Measurements from ENCODE around the gene CDYL2.

The CDYL2 gene

DNA sequence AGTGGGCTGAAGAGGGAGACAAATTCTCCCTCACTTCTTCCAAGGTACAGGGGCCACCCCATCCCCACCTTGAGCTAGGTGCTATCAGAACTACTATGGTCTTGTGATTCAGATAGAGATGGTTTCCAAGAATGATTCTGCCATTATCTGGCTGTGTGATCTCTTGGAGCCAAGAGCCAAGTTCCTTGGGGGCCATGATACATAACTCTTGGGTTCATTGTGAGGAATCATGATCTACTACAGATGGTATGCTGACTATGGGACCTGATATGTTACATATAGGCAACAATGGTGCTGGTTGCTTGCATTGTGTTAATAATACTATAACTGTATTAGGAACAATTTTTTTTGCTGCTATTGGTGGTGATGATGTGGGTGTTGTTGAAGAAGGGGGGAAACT lies 217.9 kb downstream of the CDYL2 start:
- no peak for DNase-seq

DNA sequence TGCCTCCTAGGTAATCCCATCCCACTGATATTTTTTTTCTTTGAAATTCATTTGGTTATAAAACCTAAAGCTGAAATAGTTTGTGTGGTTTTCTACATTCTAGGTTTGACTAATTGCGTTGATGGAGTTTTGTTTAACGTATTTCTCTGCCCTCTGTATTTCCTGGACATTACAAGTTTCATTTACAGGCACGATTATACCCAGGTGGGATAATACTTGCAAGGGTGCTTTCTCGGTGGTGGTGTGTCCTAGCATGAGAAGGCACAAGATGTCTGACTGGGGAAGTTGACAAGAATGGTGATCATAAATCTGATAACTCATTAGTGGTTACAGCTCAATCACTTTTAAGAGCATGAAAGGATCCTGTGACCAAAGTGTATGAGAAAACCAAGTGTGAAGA lies 218.6 kb downstream of the CDYL2 start:
- no peak for DNase-seq

DNA sequence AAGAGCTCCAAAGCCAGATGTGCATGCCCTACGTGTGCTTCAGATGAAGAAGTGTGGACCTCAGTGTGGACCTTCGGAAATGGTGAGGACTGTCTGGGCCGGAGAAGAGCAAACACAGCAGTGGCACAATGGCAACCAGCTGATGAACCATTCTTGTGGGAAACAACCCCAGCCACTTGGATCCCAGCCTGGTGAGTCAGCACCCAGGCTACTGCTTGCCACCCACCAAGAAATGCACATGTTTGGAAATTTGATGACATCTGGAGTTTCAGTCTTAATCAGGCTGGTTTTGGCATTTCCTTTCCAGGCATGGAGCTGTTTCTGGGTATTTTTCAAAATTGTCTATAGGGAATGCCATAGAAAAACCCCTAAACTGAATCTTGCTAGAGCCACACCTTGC lies 220.9 kb downstream of the CDYL2 start:
- DNase-seq: no peak

DNA sequence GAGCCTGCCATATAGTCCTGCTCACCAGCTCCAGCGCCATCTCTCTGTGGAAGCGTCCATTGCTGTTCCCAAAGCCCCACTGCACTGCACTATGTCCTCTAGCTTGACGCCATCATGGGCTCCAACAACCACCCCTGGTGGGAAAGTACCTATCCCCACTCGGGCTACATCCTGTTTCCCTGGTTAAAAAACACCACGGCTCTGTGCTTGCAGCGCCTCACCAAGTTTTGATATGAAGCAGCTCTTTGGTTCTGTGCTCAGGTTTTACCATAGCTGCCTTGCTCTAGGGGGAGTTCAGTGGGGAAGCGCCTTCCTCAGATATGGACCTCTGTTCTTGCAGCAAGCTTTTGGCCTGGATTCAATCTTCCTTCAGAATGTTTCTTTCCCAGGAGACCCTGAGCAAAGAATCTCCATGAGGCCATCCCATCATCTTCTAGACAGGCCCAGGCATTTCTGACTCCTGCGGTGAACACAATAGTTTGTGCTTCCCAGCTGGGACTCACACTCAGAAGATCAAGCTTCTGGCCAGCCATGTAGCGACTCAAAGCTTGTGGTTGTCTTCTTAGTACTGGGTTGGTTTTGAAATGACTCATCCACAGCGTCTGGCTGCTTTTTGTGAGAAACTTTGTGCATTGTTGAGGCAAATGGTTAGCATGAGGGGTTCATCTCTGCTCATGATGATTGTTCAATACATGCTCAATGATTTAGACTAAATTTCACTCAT lies 224.1 kb downstream of the CDYL2 start:
- DNase-seq: no peak

DNA sequence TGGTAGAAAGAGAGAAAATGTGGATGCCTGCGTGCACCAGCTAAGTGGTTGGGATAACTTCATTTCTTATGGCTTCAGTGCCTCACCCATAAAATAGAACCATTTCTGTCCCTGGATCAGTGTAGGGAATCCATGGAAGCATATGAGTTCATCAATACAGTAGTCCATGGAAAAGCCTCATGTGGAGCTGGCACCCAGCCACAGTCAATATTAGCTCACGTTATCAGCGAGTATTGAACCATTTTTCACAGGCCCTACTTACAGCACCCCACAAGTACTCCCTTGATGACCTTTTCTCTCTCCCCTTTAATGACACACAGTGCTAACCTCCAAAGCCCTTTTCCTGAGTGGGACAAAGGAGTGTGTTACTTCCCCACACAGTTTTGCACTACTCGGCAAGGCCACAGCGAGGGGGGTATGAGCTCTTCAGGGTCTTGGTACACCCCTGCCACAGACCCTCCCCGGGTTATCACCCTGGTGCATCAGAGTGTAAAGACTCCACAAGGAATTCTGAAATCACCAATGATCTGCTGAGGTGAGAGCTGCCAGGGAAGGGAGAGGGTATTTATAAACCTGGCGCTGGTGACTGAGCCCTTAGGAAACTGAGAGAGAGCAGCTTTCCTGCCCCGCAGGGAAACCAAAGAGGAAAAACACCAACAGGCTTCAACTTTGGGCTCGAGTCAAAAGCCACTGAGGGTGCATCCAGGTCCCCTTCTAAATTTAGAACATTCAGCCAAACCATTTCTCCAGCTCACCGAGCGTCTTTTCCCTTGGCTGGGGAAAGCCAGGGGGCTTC lies 226.7 kb downstream of the CDYL2 start:
- peak; percentile 78 to 92 for DNase-seq

DNA sequence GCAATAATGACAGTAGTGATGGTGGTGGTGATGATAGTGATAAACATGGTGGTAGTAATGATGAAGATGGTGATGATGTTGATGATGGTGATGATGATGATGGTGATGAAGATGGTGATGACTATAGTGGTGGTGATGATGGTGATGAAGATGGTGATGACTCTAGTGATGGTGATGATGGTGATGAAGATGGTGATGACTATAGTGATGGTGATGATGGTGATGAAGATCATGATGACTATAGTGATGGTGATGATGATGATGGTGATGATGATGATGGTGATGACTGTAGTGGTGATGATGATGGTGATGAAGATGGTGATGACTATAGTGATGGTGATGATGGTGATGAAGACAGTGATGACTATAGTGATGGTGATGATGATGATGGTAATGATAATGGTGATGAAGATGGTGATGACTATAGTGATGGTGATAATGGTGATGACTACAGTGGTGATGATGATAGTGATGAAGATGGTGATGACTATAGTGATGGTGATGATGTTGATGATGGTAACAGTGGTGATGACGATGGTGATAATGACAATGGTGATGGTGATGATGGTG lies 228.0 kb downstream of the CDYL2 start:
- DNase-seq: no peak

DNA sequence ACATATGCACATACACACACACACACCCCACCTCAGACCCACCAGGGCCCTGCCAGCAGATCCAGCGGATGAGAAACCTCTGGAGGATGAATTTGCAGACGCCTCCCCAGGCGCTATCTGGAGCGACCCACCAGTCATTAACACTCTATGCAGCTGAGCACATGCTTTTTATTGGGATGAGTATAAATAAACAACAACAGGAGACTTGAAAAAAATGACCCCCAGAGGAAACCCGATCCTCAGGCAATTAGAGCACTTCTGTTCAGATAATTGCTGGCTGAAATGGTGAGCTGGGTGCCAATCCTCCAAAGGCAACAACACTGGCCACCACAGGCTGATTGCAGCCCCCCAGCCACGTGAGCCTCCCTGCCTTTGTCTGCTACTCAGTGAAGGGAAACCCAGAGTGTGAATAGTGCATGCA lies 230.7 kb downstream of the CDYL2 start:
- no peak for DNase-seq

DNA sequence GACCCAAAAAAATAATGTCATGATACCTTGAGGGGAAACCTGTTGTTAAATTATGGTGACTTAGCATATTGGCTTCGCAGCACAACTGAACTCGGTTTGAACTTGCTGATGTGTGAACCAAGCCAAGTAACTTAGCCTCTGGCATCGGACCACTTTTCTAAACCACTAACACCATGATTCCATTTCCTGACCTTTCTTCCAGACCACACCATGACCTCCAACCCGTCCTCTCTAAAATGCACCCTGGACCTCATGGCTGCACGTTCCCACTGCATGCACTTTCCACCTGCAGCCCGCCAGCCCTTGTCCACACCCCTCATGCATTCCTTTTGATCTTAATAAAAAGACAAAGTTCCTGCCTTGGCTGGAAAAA lies 234.3 kb downstream of the CDYL2 start:
- no peak for DNase-seq

DNA sequence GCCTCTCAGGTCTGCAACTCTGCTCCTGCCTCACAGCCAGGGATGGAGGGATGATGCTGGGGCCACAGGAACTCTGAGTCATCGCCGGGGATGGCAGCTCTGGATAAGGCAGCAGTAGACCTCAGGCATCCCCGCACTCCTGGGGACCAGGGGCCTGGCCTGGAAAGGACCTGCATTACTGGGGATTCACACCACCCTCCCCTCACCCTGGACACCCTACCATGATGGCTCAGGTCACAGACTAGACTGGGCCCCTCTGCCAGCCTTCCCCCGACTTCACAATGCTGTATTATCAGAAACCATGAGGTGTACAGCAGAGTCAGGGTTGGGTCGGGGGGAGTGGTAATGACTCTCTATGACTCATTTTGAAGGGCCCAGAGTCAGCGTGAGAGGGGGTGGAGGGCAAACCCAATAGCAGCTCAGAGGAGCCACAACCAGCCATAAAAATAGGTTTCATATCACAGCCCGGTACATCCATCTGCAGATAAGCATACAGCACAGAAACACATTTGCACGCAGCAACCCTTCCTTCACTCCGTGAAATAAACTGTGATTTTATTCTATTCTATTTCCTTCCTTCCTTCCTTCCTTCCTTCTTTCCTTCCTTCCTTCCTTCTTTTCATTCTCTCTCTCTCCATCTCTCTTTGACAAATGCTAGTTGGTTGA lies 234.8 kb downstream of the CDYL2 start:
- DNase-seq: no peak

DNA sequence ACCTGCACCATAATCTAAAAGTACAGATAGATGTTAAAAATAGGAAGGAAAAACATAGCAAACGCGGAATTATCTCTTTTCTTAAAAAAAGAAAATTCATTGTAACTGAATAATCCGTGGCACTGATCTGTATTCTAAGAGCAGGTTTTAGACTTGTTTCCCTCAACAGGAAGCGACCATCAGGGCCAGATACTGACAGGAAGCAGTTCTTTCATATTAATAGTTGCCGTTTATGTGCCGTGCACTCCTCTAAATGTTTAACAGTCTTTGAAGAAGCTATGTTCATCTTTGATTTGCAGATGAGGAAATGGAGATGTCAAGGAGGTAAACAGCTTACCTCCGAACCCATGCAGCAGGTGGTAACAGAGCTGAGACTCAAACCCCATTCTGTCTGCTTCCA lies 240.0 kb downstream of the CDYL2 start:
- no peak for DNase-seq

DNA sequence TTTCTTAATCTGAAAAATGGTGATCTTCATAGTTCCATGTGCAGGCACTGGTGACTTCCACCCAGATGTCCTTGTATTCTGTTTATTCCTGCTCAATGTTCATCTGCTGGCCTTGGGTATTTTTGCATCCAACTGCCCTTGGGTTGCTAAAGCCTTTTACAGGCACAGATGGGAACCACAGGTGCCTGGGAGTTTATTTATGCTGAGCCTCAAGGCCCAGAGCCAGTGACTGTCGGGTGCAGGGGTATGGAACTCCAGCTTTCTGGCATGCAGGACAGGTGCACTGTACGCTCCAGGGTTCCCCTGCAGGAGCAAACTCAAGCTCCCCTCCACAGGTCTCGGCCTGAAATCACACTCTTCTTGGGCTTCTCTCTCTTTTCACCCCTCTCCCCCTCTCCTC lies 241.3 kb downstream of the CDYL2 start:
- peak; percentile 80 to 90 for DNase-seq

DNA sequence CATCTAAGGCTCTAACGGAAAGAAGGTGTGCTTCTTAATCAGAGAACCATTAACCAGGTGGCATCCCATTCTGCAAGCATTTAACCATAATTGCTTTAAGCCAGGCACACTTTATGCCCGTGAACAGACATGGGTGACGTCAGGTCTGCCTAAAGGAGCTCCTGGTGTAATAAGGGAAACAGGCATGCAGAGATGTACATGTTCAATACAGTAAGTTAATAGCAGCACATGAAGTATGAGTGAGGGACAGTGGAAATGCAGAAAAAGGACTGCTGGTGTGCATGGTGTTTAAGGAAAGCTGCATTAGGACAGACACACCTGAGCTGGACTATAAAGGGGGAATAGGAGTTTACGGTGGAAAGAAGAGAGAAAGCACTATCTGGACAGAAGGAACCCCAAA lies 245.0 kb downstream of the CDYL2 start:
- no peak for DNase-seq

DNA sequence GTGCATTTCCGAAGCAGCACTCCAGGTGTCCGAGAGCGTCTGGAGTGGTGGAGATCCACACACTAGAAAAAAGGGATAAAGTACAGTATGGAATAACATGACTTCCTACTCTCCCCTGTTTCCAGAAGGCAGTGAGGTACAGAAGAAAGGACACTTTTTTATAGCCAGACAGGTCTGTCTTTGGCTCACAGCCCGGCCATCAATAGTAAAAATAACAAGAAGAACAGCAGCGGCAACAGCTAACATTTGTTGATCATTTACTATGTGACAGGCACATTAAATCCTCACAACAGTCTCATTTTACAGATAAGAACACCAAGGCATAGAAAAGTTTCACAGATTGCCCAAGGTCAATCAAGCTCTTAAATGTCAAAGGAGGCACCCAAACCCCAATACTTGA lies 247.4 kb downstream of the CDYL2 start:
- no peak for DNase-seq

DNA sequence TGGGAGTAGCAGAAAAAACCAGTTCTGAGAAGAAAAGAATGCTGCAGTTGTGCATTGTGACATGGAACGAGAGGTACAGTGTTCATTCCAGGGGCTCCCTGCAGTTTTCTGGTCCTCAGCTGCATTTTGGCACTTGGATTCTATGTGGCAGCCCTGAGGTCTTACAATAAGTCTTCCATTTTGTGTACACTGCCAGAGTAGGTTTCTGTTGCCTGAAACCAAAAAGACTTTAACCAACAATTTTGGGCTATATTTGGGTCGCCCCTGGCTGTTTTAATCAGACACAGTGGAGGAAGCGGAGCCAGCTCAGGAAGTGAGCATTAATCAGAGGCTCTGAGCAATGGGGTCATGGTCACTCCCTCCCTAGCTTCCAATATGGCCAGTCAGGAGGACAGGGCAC lies 247.9 kb downstream of the CDYL2 start:
- no peak for DNase-seq

DNA sequence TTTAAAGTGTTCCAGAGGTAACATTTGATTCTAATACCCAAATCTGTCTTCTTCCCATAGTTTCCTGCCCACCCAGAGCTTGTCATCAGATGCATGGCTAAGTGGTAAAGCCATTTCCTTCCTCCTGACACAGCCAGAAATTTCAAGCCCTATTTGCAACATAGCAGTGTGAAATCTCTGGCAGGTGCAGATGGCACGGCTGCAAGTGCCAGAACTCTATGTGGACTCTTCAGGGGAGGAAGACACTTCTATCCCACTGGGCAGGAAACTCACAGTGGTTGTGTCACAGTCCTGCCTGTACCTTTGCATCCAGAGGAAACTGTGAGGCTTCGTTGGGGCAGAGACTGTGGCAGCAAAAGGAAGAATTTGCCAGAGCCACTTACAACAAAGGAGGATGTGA lies 250.4 kb downstream of the CDYL2 start:
- peak; percentile 87 to 96 for DNase-seq

DNA sequence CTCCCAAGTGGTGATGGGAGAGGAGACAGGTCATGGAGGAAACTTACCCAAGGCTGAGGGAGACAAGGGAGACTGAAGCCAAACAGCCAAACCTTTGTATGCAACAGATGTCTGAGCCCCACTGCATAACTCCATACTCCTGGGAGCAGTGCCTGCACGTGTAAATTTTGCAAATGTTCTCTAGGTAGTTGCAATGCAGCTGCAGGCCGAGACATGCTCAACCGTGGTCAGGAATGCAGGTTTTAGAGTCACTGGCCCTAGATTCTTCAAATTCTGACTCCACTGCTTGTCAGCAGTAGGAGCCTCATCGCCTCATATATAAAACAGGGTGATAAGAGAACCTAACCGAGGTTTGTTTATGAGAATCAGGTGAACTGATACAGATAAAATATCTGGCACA lies 252.1 kb downstream of the CDYL2 start:
- no peak for DNase-seq
